GM19351 (cell line): ENCODE data around the gene DNPH1.

Experiments
- ATAC-seq: cut with Tn5 transposase; IDR thresholded peaks from one replicate; pipeline ENCODE4 v1.9.1; 2021; ENCODE audit warnings: mild to moderate bottlenecking, moderate library complexity; ENCODE audit not compliant: unreplicated experiment

The DNPH1 gene

GRCh38 chr6:43228951-43229802, at the start of gene DNPH1:
DNPH1 (minus strand) TSS chr6:43229481; CDS start chr6:43229456, 25 bp downstream.
- peak; percentile 77 for ATAC-seq

- no peak for ATAC-seq
Observed at GRCh38 chr6:43278524-43279078, 49.3 kb upstream of the DNPH1 start.

GRCh38 chr6:43277643-43278523, 48.6 kb upstream of the DNPH1 start:
- no peak for ATAC-seq

GRCh38 chr6:43277306-43277642, 48.0 kb upstream of the DNPH1 start:
- no peak for ATAC-seq

- no peak for ATAC-seq
Observed at GRCh38 chr6:43276577-43277305, 47.5 kb upstream of the DNPH1 start.

- no peak for ATAC-seq
Observed at GRCh38 chr6:43275801-43276576, 46.7 kb upstream of the DNPH1 start.

- no peak for ATAC-seq
Observed at GRCh38 chr6:43274916-43275597, 45.8 kb upstream of the DNPH1 start.

GRCh38 chr6:43274127-43274915, 45.0 kb upstream of the DNPH1 start:
- ATAC-seq, result no peak

- no peak for ATAC-seq
Observed at GRCh38 chr6:43273707-43274106, 44.4 kb upstream of the DNPH1 start.

- no peak for ATAC-seq
Observed at GRCh38 chr6:43271944-43272343, 42.7 kb upstream of the DNPH1 start.

GRCh38 chr6:43271103-43271815, 42.0 kb upstream of the DNPH1 start:
- ATAC-seq, result no peak

GRCh38 chr6:43269273-43270007, 40.2 kb upstream of the DNPH1 start:
- ATAC-seq, result no peak

- ATAC-seq, result no peak
Observed at GRCh38 chr6:43268782-43269272, 39.5 kb upstream of the DNPH1 start.

- ATAC-seq, result no peak
Observed at GRCh38 chr6:43268355-43268700, 39.0 kb upstream of the DNPH1 start.

GRCh38 chr6:43267619-43268354, 38.5 kb upstream of the DNPH1 start:
- ATAC-seq, result no peak

- no peak for ATAC-seq
Observed at GRCh38 chr6:43265564-43265963, 36.3 kb upstream of the DNPH1 start.
